HFF-Myc (cell line): Measurements from ENCODE around the gene SS18L1.

Experiments
- DNase-seq: peaks from one replicate; pipeline ENCODE4 v3.0.0-alpha.2; 2011; ENCODE audit warnings: low read depth; ENCODE audit errors: extremely low read depth
- H3K4me3 ChIP-seq: replicated peaks from 2 replicates; pipeline ENCODE4 v1.5.1; 2011; ENCODE audit warnings: low read depth, mild to moderate bottlenecking, control low read depth, low read length
- TF ChIP-seq, protein P1 (sequence below): IDR thresholded peaks from 2 replicates; pipeline ENCODE4 v1.5.1; 2012; ENCODE audit warnings: mild to moderate bottlenecking, low read depth, low read length, control low read depth; ENCODE audit errors: missing control alignments

Gene SS18L1

DNA sequence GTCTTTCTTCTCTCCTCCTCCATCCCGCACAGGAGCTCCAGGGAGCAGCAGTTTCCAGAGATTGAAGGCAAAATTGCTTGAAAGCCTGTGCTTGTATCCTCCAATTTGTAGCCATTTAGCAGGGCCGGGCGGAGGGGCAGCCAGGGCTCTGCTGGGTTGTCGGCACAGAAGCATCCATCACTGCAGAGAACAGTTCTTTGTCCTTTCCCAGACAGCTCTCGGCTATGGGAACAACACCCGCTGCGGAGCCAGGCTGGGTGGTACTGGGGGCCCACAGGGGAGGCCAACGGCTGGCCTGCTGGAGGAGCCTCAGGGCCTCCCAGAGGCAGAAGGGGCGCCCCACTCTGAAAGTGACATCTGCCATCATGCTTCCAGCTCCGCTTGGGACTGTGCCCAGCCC, 68.7 kb downstream of the SS18L1 start:
- no peak for DNase-seq
- TF ChIP-seq, protein P1, sequence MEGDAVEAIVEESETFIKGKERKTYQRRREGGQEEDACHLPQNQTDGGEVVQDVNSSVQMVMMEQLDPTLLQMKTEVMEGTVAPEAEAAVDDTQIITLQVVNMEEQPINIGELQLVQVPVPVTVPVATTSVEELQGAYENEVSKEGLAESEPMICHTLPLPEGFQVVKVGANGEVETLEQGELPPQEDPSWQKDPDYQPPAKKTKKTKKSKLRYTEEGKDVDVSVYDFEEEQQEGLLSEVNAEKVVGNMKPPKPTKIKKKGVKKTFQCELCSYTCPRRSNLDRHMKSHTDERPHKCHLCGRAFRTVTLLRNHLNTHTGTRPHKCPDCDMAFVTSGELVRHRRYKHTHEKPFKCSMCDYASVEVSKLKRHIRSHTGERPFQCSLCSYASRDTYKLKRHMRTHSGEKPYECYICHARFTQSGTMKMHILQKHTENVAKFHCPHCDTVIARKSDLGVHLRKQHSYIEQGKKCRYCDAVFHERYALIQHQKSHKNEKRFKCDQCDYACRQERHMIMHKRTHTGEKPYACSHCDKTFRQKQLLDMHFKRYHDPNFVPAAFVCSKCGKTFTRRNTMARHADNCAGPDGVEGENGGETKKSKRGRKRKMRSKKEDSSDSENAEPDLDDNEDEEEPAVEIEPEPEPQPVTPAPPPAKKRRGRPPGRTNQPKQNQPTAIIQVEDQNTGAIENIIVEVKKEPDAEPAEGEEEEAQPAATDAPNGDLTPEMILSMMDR: no peak
- H3K4me3 ChIP-seq: no peak overlapping the region

- H3K4me3 ChIP-seq: no peak overlapping the region
- no peak for DNase-seq
- TF ChIP-seq, protein P1: no peak
Measured at GRCh38 chr20:62214067-62214466, 70.5 kb downstream of the SS18L1 start.

GRCh38 chr20:62215020-62215990, 71.7 kb downstream of the SS18L1 start:
- TF ChIP-seq, protein P1: no peak
- DNase-seq: no peak
- H3K4me3 ChIP-seq: no peak overlapping the region

- DNase-seq: no peak
- TF ChIP-seq, protein P1: no peak
Measured at GRCh38 chr20:62215991-62216635, 72.5 kb downstream of the SS18L1 start.

GRCh38 chr20:62216636-62217566, 73.3 kb downstream of the SS18L1 start:
- TF ChIP-seq, protein P1: no peak
- no peak for DNase-seq
- H3K4me3 ChIP-seq: no peak overlapping the region

More at GRCh38 chr20:62215991-62216635, 72.5 kb downstream of the SS18L1 start:
- H3K4me3 ChIP-seq: no peak overlapping the region

DNA sequence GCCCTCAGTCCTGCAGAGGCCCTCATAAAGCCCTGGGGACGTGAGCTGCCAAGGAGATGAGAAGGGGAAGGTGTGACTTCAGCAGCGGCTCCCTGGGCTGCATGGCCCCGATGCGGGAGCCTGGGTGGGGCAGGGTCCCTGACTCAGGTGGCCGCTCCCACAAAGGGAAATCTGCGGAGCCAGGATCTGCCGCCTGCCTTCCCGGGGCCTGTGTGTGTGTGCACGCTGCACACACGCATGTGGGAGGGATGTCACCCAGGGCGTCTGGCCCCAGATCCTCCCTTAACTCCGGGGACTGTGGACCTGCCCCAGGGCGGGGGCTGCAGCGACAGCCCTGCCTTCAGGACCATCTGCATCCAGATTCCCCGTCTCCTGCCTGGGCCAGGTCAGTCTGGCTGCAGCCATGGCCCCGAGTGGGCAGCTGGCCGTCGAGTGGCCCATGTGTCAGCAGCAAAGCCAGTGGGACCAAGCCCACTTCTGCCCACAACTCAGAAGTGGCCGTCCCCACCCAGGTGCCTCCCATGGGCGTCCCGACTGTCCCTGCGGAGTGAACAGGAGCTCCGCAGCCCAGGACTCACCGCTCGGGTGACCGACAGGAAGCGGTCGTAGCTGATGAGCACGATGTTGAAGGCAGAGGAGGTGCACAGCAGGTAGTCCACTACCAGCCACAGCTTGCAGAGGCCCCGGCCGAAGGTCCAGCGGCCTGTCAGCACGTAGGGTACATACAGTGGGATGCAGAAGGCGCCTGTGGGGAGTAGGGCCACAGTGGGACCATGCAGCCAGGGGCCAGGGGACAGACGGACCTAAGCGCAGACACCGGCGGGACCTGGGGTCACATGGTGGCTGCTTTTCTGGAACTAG, 74.6 kb downstream of the SS18L1 start:
- TF ChIP-seq, protein P1: no peak
- no peak for DNase-seq
- no peak overlapping the region for H3K4me3 ChIP-seq
